Peyer's patch (tissue), 4 donors: ENCODE measurements around the gene PATZ1. TPM values are rescaled to one million over a fixed set of nuclear protein-coding genes. Genes with fewer than 3 reads are reported as not detected.

Source experiments
- DNase-seq, 3 donors: peaks; one replicate each; pipeline ENCODE4 v3.0.0-alpha.2; 2017 to 2019
- H3K27ac ChIP-seq, 4 donors: fragments of 200-600 bp; sonication (generic); one replicate each; pipeline ENCODE4 v1.5.1; 2016 to 2019
- H3K27me3 ChIP-seq, 2 donors: fragments of 200-600 bp; sonication (generic); one replicate each; pipeline ENCODE4 v1.5.1; 2019
- H3K36me3 ChIP-seq, 3 donors: fragments of 200-600 bp; sonication (generic); one replicate each; pipeline ENCODE4 v1.5.1; 2016 to 2019
- H3K4me1 ChIP-seq, 4 donors: fragments of 200-600 bp; sonication (generic); one replicate each; pipeline ENCODE4 v1.5.1; 2016 to 2019
- H3K4me3 ChIP-seq, 4 donors: fragments of 200-600 bp; sonication (generic); 1 replicate in 3 of 4; 2 replicates in 1 of 4; pipeline ENCODE4 v1.5.1; 2016 to 2019; ENCODE audit warnings: mild to moderate bottlenecking in 1 of 4
- H3K9me3 ChIP-seq, 4 donors: fragments of 200-600 bp; sonication (generic); one replicate each; pipeline ENCODE4 v1.5.1; 2016 to 2019; ENCODE audit warnings: mild to moderate bottlenecking in 1 of 4
- CTCF ChIP-seq, 6 experiments: fragments of 450-650 bp in 4 of 6; fragments of 200-600 bp in 2 of 6; sonication (generic) in 1 of 6; IDR thresholded peaks; one replicate each; pipeline ENCODE4 v1.5.1; 2017 to 2019; ENCODE audit warnings: antibody characterized with exemption in 6 of 6, mild to moderate bottlenecking in 3 of 6, moderate library complexity in 1 of 6
- POLR2A ChIP-seq, 2 donors: fragments of 450-650 bp; IDR thresholded peaks; one replicate each; pipeline ENCODE4 v1.5.1; 2017; ENCODE audit warnings: antibody characterized with exemption in 2 of 2, mild to moderate bottlenecking in 2 of 2, moderate library complexity in 2 of 2
- total RNA-seq, 4 donors: library from RNA; depleted of rRNA; stranded (reverse); fragments of >200 nt; gene quantifications; one replicate each; pipeline ENCODE4 v1.1.0, GENCODE V29; 2016

The PATZ1 gene
- total RNA-seq, 4 donors from 2014 or later: 12.4 to 28.3 (median 21.2) TPM

GRCh38 chr22:31329029-31329428 is 17.1 kb downstream of the PATZ1 start:
- no peaks in the 10 kb centered on the region for H3K4me1 ChIP-seq
- no peaks in the 10 kb centered on the region for H3K27me3 ChIP-seq
- peaks cover 0 to 86% (median 0%) of the 10 kb centered on the region in 3 donors for H3K36me3 ChIP-seq
- no peak for DNase-seq
- no peak overlapping the region for H3K27ac ChIP-seq
- no peak overlapping the region for H3K4me3 ChIP-seq
- no peaks in the 10 kb centered on the region for H3K9me3 ChIP-seq
- no peak for TF ChIP-seq CTCF (IDR thresholded peaks at IDR 0.05)
- no peak for TF ChIP-seq POLR2A (IDR thresholded peaks at IDR 0.05)

GRCh38 chr22:31328544-31328960 is 17.6 kb downstream of the PATZ1 start:
- Histone ChIP-seq H3K36me3 (peaks cover 0 to 81% (median 0%) of the 10 kb centered on the region in 3 donors), H3K4me3 (no peak overlapping the region), H3K27me3 (no peaks in the 10 kb centered on the region), H3K4me1 (no peaks in the 10 kb centered on the region), H3K27ac (no peak overlapping the region), H3K9me3 (no peaks in the 10 kb centered on the region)
- DNase-seq: no peak
- TF ChIP-seq CTCF (IDR thresholded peaks at IDR 0.05): no peak
- TF ChIP-seq POLR2A (IDR thresholded peaks at IDR 0.05): no peak

GRCh38 chr22:31327806-31328543 is 18.2 kb downstream of the PATZ1 start:
- no peaks in the 10 kb centered on the region for H3K9me3 ChIP-seq
- no peak overlapping the region for H3K27ac ChIP-seq
- H3K4me1 ChIP-seq: no peaks in the 10 kb centered on the region
- H3K4me3 ChIP-seq: no peak overlapping the region
- no peak for TF ChIP-seq CTCF (IDR thresholded peaks at IDR 0.05)
- TF ChIP-seq POLR2A (IDR thresholded peaks at IDR 0.05): no peak
- H3K27me3 ChIP-seq: no peaks in the 10 kb centered on the region
- peaks cover 0 to 77% (median 0%) of the 10 kb centered on the region in 3 donors for H3K36me3 ChIP-seq
- DNase-seq: no peak

- H3K36me3 ChIP-seq: peaks cover 0 to 66% (median 0%) of the 10 kb centered on the region in 3 donors
Observed at GRCh38 chr22:31326877-31327276, 19.3 kb downstream of the PATZ1 start.

More at GRCh38 chr22:31326877-31327276, 19.3 kb downstream of the PATZ1 start:
- H3K27ac ChIP-seq: no peak overlapping the region
- no peaks in the 10 kb centered on the region for H3K9me3 ChIP-seq
- no peaks in the 10 kb centered on the region for H3K4me1 ChIP-seq
- TF ChIP-seq POLR2A (IDR thresholded peaks at IDR 0.05) (no peak), CTCF (IDR thresholded peaks at IDR 0.05) (no peak)
- no peak for DNase-seq
- H3K4me3 ChIP-seq: no peak overlapping the region
- no peaks in the 10 kb centered on the region for H3K27me3 ChIP-seq
